Effector memory CD4-positive, alpha-beta T cell (primary cell): ENCODE results near the gene NAA50.
A peak's percentile ranks its signal among the peaks of the same experiment; 100 is the strongest.

Experiments used
- DNase-seq, 3 donors: peaks; one replicate each; pipeline ENCODE4 v3.0.0-alpha.2; 2020
- H3K27ac ChIP-seq: 2 replicates; pipeline ENCODE4 v1.7.0; 2013; ENCODE audit warnings: mild to moderate bottlenecking, low read length, moderate library complexity; ENCODE audit not compliant: insufficient read depth, poor library complexity, severe bottlenecking
- H3K27me3 ChIP-seq: replicated peaks from 2 replicates; pipeline ENCODE4 v1.7.0; 2013; ENCODE audit warnings: mild to moderate bottlenecking, low read length; ENCODE audit not compliant: insufficient read depth, control insufficient read depth, poor library complexity, severe bottlenecking
- H3K36me3 ChIP-seq: 2 replicates; pipeline ENCODE4 v1.7.0; 2013; ENCODE audit warnings: mild to moderate bottlenecking, low read length, moderate library complexity; ENCODE audit not compliant: control insufficient read depth, insufficient read depth
- H3K4me1 ChIP-seq: 2 replicates; pipeline ENCODE4 v1.7.0; 2013; ENCODE audit warnings: low read length, mild to moderate bottlenecking; ENCODE audit not compliant: control insufficient read depth, insufficient read depth, poor library complexity, severe bottlenecking
- H3K4me3 ChIP-seq: 2 replicates; pipeline ENCODE4 v1.7.0; 2013; ENCODE audit warnings: low read length, low read depth, mild to moderate bottlenecking; ENCODE audit not compliant: insufficient read depth, poor library complexity, severe bottlenecking
- H3K9me3 ChIP-seq: 2 replicates; pipeline ENCODE4 v1.7.0; 2013; ENCODE audit warnings: mild to moderate bottlenecking, low read length, moderate library complexity; ENCODE audit not compliant: control insufficient read depth
- total RNA-seq, 3 donors: gene quantifications; one replicate each; lab custom pipeline; 2026; lab: John Stamatoyannopoulos, UW

Gene NAA50
- total RNA-seq, result 59.8 to 88.7 (median 87.2) reads per million in 3 donors

- Histone ChIP-seq H3K27ac (peak within 1 kb of the TSS; percentile 100), H3K4me3 (peak within 1 kb of the TSS; percentile 84), H3K9me3 (no peaks in the 10 kb centered on the region), H3K27me3 (no peaks in the 10 kb centered on the region), H3K36me3 (no peaks in the 10 kb centered on the region), H3K4me1 (peaks cover 23% of the 10 kb centered on the region)
- DNase-seq, result peak; percentile 89 to 91 (median 90)
Observed at GRCh38 chr3:113745756-113746547, at the start of gene NAA50. NAA50 (minus strand) TSS chr3:113746249; CDS start chr3:113745949, 300 bp downstream.

DNA sequence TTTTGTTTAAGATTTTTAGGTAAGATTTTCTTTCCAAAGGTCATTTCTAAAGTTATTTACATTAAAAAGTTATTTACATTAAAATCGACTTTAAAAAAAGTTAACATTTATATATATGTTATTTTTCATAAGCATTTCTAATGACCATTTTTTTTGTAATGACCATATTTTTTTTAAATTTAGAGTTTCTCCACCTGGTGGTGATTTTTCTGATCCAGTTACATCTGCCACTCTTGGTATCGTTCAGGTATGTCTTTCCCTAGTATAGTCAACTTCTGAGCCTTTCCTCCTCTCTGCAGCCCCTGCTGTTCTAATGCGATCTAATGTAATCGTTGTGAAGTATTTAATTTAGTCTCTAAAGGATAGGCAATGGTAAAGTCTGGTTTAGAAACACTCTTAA is 49.6 kb upstream of the NAA50 start:
- peaks cover 26% of the 10 kb centered on the region for H3K36me3 ChIP-seq
- no peak overlapping the region for H3K27ac ChIP-seq
- no peak overlapping the region for H3K4me3 ChIP-seq
- no peak for DNase-seq
- no peaks in the 10 kb centered on the region for H3K9me3 ChIP-seq
- no peaks in the 10 kb centered on the region for H3K4me1 ChIP-seq
- H3K27me3 ChIP-seq, result no peaks in the 10 kb centered on the region

GRCh38 chr3:113794526-113794925 is 48.5 kb upstream of the NAA50 start:
- no peak for DNase-seq
- Histone ChIP-seq H3K4me1 (no peaks in the 10 kb centered on the region), H3K36me3 (peaks cover 26% of the 10 kb centered on the region), H3K27ac (no peak overlapping the region), H3K9me3 (no peaks in the 10 kb centered on the region), H3K4me3 (no peak overlapping the region), H3K27me3 (no peaks in the 10 kb centered on the region)

- H3K36me3 ChIP-seq, result peaks cover 37% of the 10 kb centered on the region
- no peaks in the 10 kb centered on the region for H3K27me3 ChIP-seq
- H3K9me3 ChIP-seq, result no peaks in the 10 kb centered on the region
- DNase-seq, result no peak
- no peak overlapping the region for H3K27ac ChIP-seq
- H3K4me1 ChIP-seq, result no peaks in the 10 kb centered on the region
- H3K4me3 ChIP-seq, result no peak overlapping the region
Observed at GRCh38 chr3:113791381-113791780, 45.3 kb upstream of the NAA50 start.

DNA sequence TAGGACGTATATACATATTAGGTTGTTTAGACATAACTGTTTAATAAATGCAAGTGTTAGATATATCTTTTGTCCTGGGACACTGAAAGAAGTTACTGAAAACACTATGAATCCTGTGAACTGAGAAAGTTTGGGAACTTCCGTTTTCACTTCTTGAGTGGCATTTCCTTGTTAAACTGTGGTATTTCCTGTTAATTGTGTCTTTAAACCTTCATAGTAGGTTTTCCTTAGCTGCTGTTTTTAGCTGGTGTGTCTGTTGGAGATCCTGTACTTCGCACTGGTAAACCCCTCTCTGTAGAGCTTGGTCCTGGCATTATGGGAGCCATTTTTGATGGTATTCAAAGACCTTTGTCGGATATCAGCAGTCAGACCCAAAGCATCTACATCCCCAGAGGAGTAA is 37.9 kb upstream of the NAA50 start:
- H3K4me1 ChIP-seq, result no peaks in the 10 kb centered on the region
- H3K9me3 ChIP-seq, result no peaks in the 10 kb centered on the region
- no peak for DNase-seq
- H3K27me3 ChIP-seq, result no peaks in the 10 kb centered on the region
- peaks cover 21% of the 10 kb centered on the region for H3K36me3 ChIP-seq
- no peak overlapping the region for H3K4me3 ChIP-seq
- no peak overlapping the region for H3K27ac ChIP-seq

- Histone ChIP-seq H3K36me3 (peaks cover 19% of the 10 kb centered on the region), H3K4me3 (no peak overlapping the region)
Observed at GRCh38 chr3:113783463-113783862, 37.4 kb upstream of the NAA50 start.

GRCh38 chr3:113776564-113776963 is 30.5 kb upstream of the NAA50 start:
- no peaks in the 10 kb centered on the region for H3K36me3 ChIP-seq

More at GRCh38 chr3:113783463-113783862, 37.4 kb upstream of the NAA50 start:
- no peaks in the 10 kb centered on the region for H3K9me3 ChIP-seq
- no peaks in the 10 kb centered on the region for H3K27me3 ChIP-seq
- DNase-seq, result no peak
- H3K27ac ChIP-seq, result no peak overlapping the region
- no peaks in the 10 kb centered on the region for H3K4me1 ChIP-seq

GRCh38 chr3:113775516-113775915 is 29.5 kb upstream of the NAA50 start:
- no peaks in the 10 kb centered on the region for H3K27me3 ChIP-seq
- no peaks in the 10 kb centered on the region for H3K36me3 ChIP-seq
- H3K9me3 ChIP-seq, result no peaks in the 10 kb centered on the region
- no peak overlapping the region for H3K27ac ChIP-seq
- no peaks in the 10 kb centered on the region for H3K4me1 ChIP-seq
- DNase-seq, result no peak
- no peak overlapping the region for H3K4me3 ChIP-seq

More at GRCh38 chr3:113776564-113776963, 30.5 kb upstream of the NAA50 start:
- H3K27me3 ChIP-seq, result no peaks in the 10 kb centered on the region
- no peaks in the 10 kb centered on the region for H3K9me3 ChIP-seq
- H3K4me1 ChIP-seq, result no peaks in the 10 kb centered on the region
- no peak for DNase-seq
- H3K4me3 ChIP-seq, result no peak overlapping the region
- H3K27ac ChIP-seq, result no peak overlapping the region

GRCh38 chr3:113773381-113773780 is 27.3 kb upstream of the NAA50 start:
- Histone ChIP-seq H3K36me3 (no peaks in the 10 kb centered on the region), H3K4me3 (no peak overlapping the region), H3K27me3 (no peaks in the 10 kb centered on the region), H3K4me1 (no peaks in the 10 kb centered on the region), H3K9me3 (no peaks in the 10 kb centered on the region), H3K27ac (no peak overlapping the region)
- no peak for DNase-seq

DNA sequence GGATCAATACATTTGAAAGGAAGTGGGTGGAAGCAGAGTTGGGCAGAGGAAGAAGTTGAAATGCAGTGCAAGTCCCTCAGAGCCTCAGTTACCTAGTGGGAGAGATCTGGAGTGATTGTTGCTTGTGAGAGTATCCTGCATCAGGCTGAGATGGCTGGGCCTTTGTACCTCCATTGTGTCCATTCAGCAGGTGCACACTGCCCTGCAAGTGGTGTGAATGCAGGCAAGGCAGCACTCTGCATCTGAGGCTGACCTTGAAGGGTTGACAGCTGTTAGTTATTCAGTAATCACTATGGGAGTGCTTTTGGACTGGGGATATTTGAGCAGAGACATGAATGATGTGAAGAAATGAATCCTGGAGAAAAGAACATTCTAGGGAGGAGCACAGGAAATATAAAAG is 25.9 kb upstream of the NAA50 start:
- no peak for DNase-seq
- H3K27ac ChIP-seq, result no peak overlapping the region
- no peaks in the 10 kb centered on the region for H3K27me3 ChIP-seq
- H3K9me3 ChIP-seq, result no peaks in the 10 kb centered on the region
- H3K36me3 ChIP-seq, result no peaks in the 10 kb centered on the region
- no peaks in the 10 kb centered on the region for H3K4me1 ChIP-seq
- no peak overlapping the region for H3K4me3 ChIP-seq
